ENCODE measurements around the gene ADGRV1.

DNA sequence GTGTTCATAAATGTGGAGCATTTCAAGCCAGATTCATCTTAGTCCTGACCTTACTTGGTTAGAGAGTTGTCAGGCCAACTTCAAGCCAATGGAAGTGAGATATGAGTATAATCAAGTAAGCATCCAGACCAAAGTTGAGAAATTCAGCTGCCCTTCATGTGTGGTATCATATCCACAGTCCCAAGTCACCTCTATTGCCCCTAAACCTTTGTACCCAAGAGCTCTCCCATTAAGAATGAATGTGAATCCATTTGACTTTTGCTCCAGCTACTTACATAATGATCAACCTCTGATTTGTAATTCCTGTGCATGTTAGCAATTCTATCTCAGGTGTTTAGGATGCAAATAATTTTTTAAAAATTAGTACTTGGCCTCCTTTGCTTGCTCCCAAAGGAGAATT, 342.7 kb downstream of the ADGRV1 start:
- TF ChIP-seq, protein P1, sequence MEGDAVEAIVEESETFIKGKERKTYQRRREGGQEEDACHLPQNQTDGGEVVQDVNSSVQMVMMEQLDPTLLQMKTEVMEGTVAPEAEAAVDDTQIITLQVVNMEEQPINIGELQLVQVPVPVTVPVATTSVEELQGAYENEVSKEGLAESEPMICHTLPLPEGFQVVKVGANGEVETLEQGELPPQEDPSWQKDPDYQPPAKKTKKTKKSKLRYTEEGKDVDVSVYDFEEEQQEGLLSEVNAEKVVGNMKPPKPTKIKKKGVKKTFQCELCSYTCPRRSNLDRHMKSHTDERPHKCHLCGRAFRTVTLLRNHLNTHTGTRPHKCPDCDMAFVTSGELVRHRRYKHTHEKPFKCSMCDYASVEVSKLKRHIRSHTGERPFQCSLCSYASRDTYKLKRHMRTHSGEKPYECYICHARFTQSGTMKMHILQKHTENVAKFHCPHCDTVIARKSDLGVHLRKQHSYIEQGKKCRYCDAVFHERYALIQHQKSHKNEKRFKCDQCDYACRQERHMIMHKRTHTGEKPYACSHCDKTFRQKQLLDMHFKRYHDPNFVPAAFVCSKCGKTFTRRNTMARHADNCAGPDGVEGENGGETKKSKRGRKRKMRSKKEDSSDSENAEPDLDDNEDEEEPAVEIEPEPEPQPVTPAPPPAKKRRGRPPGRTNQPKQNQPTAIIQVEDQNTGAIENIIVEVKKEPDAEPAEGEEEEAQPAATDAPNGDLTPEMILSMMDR (IDR thresholded peaks at IDR 0.05): no peak
- TF ChIP-seq ZC3H11A (IDR thresholded peaks at IDR 0.05) (no peak), MAFK (IDR thresholded peaks at IDR 0.05; ENCODE audit: partially characterized antibody) (no peak), CBX8 (IDR thresholded peaks at IDR 0.05) (no peak), POLR2AphosphoS2 (conservative IDR thresholded peaks at IDR 0.05; ENCODE audit: low read length) (no peak), EP300 (IDR thresholded peaks at IDR 0.05) (no peak), HEYL (CRISPR knock-in tag; IDR thresholded peaks at IDR 0.05) (no peak)
- TF ChIP-seq, protein P2, sequence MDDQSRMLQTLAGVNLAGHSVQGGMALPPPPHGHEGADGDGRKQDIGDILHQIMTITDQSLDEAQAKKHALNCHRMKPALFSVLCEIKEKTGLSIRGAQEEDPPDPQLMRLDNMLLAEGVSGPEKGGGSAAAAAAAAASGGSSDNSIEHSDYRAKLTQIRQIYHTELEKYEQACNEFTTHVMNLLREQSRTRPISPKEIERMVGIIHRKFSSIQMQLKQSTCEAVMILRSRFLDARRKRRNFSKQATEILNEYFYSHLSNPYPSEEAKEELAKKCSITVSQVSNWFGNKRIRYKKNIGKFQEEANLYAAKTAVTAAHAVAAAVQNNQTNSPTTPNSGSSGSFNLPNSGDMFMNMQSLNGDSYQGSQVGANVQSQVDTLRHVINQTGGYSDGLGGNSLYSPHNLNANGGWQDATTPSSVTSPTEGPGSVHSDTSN (IDR thresholded peaks at IDR 0.05): no peak
- TF ChIP-seq, protein P3, sequence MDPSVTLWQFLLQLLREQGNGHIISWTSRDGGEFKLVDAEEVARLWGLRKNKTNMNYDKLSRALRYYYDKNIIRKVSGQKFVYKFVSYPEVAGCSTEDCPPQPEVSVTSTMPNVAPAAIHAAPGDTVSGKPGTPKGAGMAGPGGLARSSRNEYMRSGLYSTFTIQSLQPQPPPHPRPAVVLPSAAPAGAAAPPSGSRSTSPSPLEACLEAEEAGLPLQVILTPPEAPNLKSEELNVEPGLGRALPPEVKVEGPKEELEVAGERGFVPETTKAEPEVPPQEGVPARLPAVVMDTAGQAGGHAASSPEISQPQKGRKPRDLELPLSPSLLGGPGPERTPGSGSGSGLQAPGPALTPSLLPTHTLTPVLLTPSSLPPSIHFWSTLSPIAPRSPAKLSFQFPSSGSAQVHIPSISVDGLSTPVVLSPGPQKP (IDR thresholded peaks at IDR 0.05; ENCODE audit: low read depth, low read length): no peak
